Breast epithelium (tissue), 3 donors: ENCODE measurements around the gene MYO3B.

ENCODE experiments used
- POLR2A ChIP-seq: fragments of 450-650 bp; IDR thresholded peaks from one replicate; pipeline ENCODE4 v1.6.1; 2016; ENCODE audit warnings: antibody characterized with exemption, mild to moderate bottlenecking, moderate library complexity
- TF ChIP-seq, protein P1 (sequence below), 3 donors: fragments of 450-650 bp; IDR thresholded peaks; one replicate each; pipeline ENCODE4 v1.5.1; 2016 to 2017; ENCODE audit warnings: antibody characterized with exemption in 3 of 3, mild to moderate bottlenecking in 3 of 3, moderate library complexity in 3 of 3

DNA sequence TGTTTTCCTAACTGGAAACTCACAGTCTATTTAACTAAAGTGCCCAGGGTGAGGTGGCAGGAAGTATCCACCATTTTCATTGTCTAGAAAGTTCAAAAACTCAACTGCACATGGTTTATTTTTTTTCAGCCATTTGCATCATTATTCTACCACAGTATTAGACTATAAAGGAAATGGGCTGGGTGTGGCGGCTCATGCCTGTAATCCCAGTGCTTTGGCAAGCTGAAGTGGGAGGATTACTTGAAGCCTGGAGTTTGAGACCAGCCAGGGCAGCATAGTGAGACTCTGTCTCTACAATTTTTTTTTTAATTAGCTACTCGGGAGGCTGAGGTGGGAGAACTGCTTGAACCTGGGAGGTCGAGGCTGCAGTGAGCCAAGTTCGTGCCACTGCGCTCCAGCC lies 213.8 kb downstream of the MYO3B start:
- TF ChIP-seq, protein P1, sequence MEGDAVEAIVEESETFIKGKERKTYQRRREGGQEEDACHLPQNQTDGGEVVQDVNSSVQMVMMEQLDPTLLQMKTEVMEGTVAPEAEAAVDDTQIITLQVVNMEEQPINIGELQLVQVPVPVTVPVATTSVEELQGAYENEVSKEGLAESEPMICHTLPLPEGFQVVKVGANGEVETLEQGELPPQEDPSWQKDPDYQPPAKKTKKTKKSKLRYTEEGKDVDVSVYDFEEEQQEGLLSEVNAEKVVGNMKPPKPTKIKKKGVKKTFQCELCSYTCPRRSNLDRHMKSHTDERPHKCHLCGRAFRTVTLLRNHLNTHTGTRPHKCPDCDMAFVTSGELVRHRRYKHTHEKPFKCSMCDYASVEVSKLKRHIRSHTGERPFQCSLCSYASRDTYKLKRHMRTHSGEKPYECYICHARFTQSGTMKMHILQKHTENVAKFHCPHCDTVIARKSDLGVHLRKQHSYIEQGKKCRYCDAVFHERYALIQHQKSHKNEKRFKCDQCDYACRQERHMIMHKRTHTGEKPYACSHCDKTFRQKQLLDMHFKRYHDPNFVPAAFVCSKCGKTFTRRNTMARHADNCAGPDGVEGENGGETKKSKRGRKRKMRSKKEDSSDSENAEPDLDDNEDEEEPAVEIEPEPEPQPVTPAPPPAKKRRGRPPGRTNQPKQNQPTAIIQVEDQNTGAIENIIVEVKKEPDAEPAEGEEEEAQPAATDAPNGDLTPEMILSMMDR (IDR thresholded peaks at IDR 0.05): no peak
- no peak for TF ChIP-seq POLR2A
